Neural cell (in vitro differentiated cells): ENCODE data around the gene ASCL2. TPM values are rescaled to one million over a fixed set of nuclear protein-coding genes. Genes with fewer than 3 reads are reported as not detected.

Experiments used
- H2AFZ ChIP-seq: fragments of 200-600, 300-800 bp; sonication (generic), shearing (Covaris generic); 2 replicates; pipeline ENCODE4 v1.6.0; 2014; ENCODE audit warnings: low read depth, mild to moderate bottlenecking, antibody characterized with exemption, low read length, moderate library complexity
- H3F3A ChIP-seq: fragments of 200-600 bp; shearing (Covaris generic); 2 replicates; pipeline ENCODE4 v1.6.1; 2016; ENCODE audit warnings: mild to moderate bottlenecking, moderate library complexity, mixed read lengths, antibody characterized with exemption, low read length; ENCODE audit not compliant: insufficient read depth, poor library complexity, severe bottlenecking
- H3K27ac ChIP-seq: fragments of 200-600, 300-800 bp; sonication (generic), shearing (Covaris generic); 2 replicates; pipeline ENCODE4 v1.5.1; 2014; ENCODE audit warnings: mild to moderate bottlenecking, low read length, moderate library complexity
- H3K27me3 ChIP-seq: fragments of 300-800, 200-600 bp; sonication (generic), shearing (Covaris generic); 2 replicates; pipeline ENCODE4 v1.6.0; 2014; ENCODE audit warnings: mild to moderate bottlenecking, low read depth, low read length, moderate library complexity; ENCODE audit not compliant: insufficient read depth
- H3K36me3 ChIP-seq: fragments of 300-800, 200-600 bp; sonication (generic), shearing (Covaris generic); 2 replicates; pipeline ENCODE4 v1.5.1; 2014; ENCODE audit warnings: mild to moderate bottlenecking, antibody characterized with exemption, low read length, moderate library complexity; ENCODE audit not compliant: insufficient read depth
- H3K4me2 ChIP-seq: fragments of 300-800, 200-600 bp; sonication (generic), shearing (Covaris generic); 2 replicates; pipeline ENCODE4 v1.6.0; 2014; ENCODE audit warnings: mild to moderate bottlenecking, low read length
- H3K4me3 ChIP-seq: fragments of 300-800, 200-600 bp; sonication (generic), shearing (Covaris generic); 2 replicates; pipeline ENCODE4 v1.5.1; 2014; ENCODE audit warnings: mild to moderate bottlenecking, low read length, moderate library complexity
- H3K79me2 ChIP-seq: fragments of 200-600 bp; shearing (Covaris generic); replicated peaks from 2 replicates; pipeline ENCODE4 v1.6.0; 2014; ENCODE audit warnings: mild to moderate bottlenecking, low read length, moderate library complexity; ENCODE audit not compliant: insufficient read depth
- H3K9ac ChIP-seq: fragments of 300-800, 200-600 bp; sonication (generic), shearing (Covaris generic); 2 replicates; pipeline ENCODE4 v1.6.1; 2016; ENCODE audit warnings: mild to moderate bottlenecking, low read length, mixed read lengths
- H3K9me2 ChIP-seq: fragments of 200-600 bp; shearing (Covaris generic); 2 replicates; pipeline ENCODE4 v1.6.1; 2016; ENCODE audit warnings: mild to moderate bottlenecking, low read length, mixed read lengths; ENCODE audit not compliant: insufficient read depth
- H3K9me3 ChIP-seq: fragments of 200-600, 300-800 bp; sonication (generic), shearing (Covaris generic); 2 replicates; pipeline ENCODE4 v1.6.1; 2016; ENCODE audit warnings: mild to moderate bottlenecking, mixed run types, low read length, moderate library complexity, mixed read lengths
- H4K20me1 ChIP-seq: fragments of 200-600 bp; shearing (Covaris generic); 2 replicates; pipeline ENCODE4 v1.6.1; 2016; ENCODE audit warnings: mild to moderate bottlenecking, mixed run types; ENCODE audit not compliant: insufficient read depth
- EP300 ChIP-seq: fragments of 450-650 bp; conservative IDR thresholded peaks from 2 replicates; pipeline ENCODE4 v1.6.1; 2014; ENCODE audit warnings: antibody characterized with exemption, mild to moderate bottlenecking, moderate library complexity; ENCODE audit not compliant: poor library complexity, severe bottlenecking
- EZH2 ChIP-seq: fragments of 200-600, 300-800 bp; shearing (Covaris generic), sonication (generic); IDR thresholded peaks from 2 replicates; pipeline ENCODE4 v1.6.1; 2014; ENCODE audit warnings: antibody characterized with exemption, low read length, borderline replicate concordance, mild to moderate bottlenecking; ENCODE audit not compliant: insufficient read depth, poor library complexity, severe bottlenecking
- MXI1 ChIP-seq: fragments of 450-650 bp; conservative IDR thresholded peaks from 2 replicates; pipeline ENCODE4 v1.6.1; 2014; ENCODE audit warnings: antibody characterized with exemption, mild to moderate bottlenecking; ENCODE audit not compliant: poor library complexity, severe bottlenecking
- POLR2AphosphoS5 ChIP-seq: IDR thresholded peaks from 2 replicates; pipeline ENCODE4 v1.6.1; 2012
- RAD21 ChIP-seq: fragments of 450-650 bp; conservative IDR thresholded peaks from 2 replicates; pipeline ENCODE4 v1.6.1; 2014; ENCODE audit warnings: antibody characterized with exemption, mild to moderate bottlenecking, moderate library complexity
- REST ChIP-seq: IDR thresholded peaks from 2 replicates; pipeline ENCODE4 v1.6.1; 2012; ENCODE audit warnings: borderline replicate concordance
- SMC3 ChIP-seq: fragments of 450-650 bp; conservative IDR thresholded peaks from 2 replicates; pipeline ENCODE4 v1.6.1; 2014; ENCODE audit warnings: antibody characterized with exemption, mild to moderate bottlenecking, moderate library complexity; ENCODE audit not compliant: poor library complexity
- TAF1 ChIP-seq: IDR thresholded peaks from 2 replicates; pipeline ENCODE4 v1.6.1; 2012; ENCODE audit warnings: low read depth
- polyA plus RNA-seq: library from polyadenylated mRNA; depleted of rRNA; stranded (reverse); fragments of >200 nt; gene quantifications from 2 replicates; pipeline ENCODE4 v1.2.3, GENCODE V29; 2014
- TF ChIP-seq, protein P1 (sequence below): fragments of 450-650 bp; IDR thresholded peaks from 2 replicates; pipeline ENCODE4 v1.5.1; 2014; ENCODE audit warnings: antibody characterized with exemption, mild to moderate bottlenecking, moderate library complexity; ENCODE audit not compliant: poor library complexity, severe bottlenecking

The ASCL2 gene
- polyA plus RNA-seq, 1 donor from 2014 or later, result not detected

GRCh38 chr11:2297623-2298030 lies 27.2 kb upstream of the ASCL2 start:
- H3K4me3 ChIP-seq, result no peak overlapping the region
- H3K79me2 ChIP-seq, result no peaks in the 10 kb centered on the region
- no peaks in the 10 kb centered on the region for H3F3A ChIP-seq
- H3K36me3 ChIP-seq, result no peaks in the 10 kb centered on the region
- H4K20me1 ChIP-seq, result no peaks in the 10 kb centered on the region
- no peak overlapping the region for H3K9ac ChIP-seq
- H3K27me3 ChIP-seq, result no peaks in the 10 kb centered on the region
- no peak for TF ChIP-seq RAD21
- no peak for TF ChIP-seq TAF1
- TF ChIP-seq EZH2, result no peak
- TF ChIP-seq, protein P1, sequence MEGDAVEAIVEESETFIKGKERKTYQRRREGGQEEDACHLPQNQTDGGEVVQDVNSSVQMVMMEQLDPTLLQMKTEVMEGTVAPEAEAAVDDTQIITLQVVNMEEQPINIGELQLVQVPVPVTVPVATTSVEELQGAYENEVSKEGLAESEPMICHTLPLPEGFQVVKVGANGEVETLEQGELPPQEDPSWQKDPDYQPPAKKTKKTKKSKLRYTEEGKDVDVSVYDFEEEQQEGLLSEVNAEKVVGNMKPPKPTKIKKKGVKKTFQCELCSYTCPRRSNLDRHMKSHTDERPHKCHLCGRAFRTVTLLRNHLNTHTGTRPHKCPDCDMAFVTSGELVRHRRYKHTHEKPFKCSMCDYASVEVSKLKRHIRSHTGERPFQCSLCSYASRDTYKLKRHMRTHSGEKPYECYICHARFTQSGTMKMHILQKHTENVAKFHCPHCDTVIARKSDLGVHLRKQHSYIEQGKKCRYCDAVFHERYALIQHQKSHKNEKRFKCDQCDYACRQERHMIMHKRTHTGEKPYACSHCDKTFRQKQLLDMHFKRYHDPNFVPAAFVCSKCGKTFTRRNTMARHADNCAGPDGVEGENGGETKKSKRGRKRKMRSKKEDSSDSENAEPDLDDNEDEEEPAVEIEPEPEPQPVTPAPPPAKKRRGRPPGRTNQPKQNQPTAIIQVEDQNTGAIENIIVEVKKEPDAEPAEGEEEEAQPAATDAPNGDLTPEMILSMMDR, result no peak
- H3K9me3 ChIP-seq, result no peaks in the 10 kb centered on the region
- H3K4me2 ChIP-seq, result no peak overlapping the region
- no peak overlapping the region for H3K27ac ChIP-seq
- H2AFZ ChIP-seq, result no peak overlapping the region
- H3K9me2 ChIP-seq, result no peaks in the 10 kb centered on the region

DNA sequence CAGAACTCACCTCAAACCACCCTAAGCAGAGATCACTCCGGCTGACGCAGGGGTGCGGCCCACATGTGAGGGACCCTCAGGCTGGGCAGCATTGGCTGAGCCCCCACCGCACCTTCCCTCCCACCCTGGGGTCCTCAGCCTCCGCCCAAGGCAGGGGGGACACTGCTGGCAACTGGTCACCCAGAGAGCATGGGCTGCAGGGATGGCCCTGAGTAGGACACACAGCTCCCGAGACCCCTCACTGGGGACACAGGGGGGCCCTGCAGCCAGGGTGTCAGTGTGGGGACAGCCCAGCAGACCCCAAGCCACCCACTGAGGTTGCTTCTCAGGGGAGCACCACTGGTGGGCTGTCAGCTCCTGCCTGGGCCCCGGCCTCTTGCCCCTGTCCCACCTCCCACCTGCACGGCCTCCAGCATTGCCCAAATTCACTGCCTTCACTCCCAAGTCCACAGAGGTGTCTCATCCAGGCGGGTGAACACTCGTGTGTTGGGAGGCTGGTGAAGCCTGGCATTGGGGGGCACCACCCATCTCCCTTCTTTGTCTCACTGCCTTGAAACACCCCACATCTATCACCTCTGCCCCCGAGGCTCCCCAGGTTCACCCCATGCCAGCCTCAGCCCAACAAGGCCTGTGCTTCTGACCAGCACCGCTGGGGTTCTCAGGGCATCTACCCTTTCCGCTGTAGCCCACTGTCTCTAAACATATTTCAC lies 26.7 kb upstream of the ASCL2 start:
- Histone ChIP-seq H4K20me1 (no peaks in the 10 kb centered on the region), H3K27ac (no peak overlapping the region), H3K79me2 (no peaks in the 10 kb centered on the region), H3F3A (no peaks in the 10 kb centered on the region), H3K4me3 (no peak overlapping the region), H3K4me2 (no peak overlapping the region), H2AFZ (no peak overlapping the region), H3K9ac (no peak overlapping the region), H3K36me3 (no peaks in the 10 kb centered on the region), H3K27me3 (no peaks in the 10 kb centered on the region), H3K9me3 (no peaks in the 10 kb centered on the region), H3K9me2 (no peaks in the 10 kb centered on the region)
- TF ChIP-seq POLR2AphosphoS5 (no peak), SMC3 (no peak), TAF1 (no peak), RAD21 (no peak), EZH2 (no peak), EP300 (no peak), REST (no peak), MXI1 (no peak)
- TF ChIP-seq, protein P1, result no peak
